OCI-LY3 (cell line): ENCODE measurements around the gene CFB.
"Not testable (repeated sequence)": the region's sequence is repeated elsewhere in the genome, so short reads cannot be mapped to it uniquely, and the experiment has no call there.

Experiments used
- CTCF ChIP-seq: fragments of 200-600, 300-600 bp; sonication (generic); IDR thresholded peaks from 2 replicates; pipeline ENCODE4 v1.5.1; 2014; ENCODE audit warnings: antibody characterized with exemption, low read length, low read depth
- EZH2phosphoT487 ChIP-seq: fragments of 200-600 bp; shearing (Covaris generic); IDR thresholded peaks from 2 replicates; pipeline ENCODE4 v1.6.1; 2018; ENCODE audit warnings: antibody characterized with exemption, mixed run types, low read depth

GRCh38 chr6:31980195-31980876 lies 34.4 kb downstream of the CFB start:
- not testable (repeated sequence) for TF ChIP-seq CTCF, EZH2phosphoT487
